ENCODE results near the gene TMEM204. TPM values are rescaled to one million over a fixed set of nuclear protein-coding genes. Genes with fewer than 3 reads are reported as not detected.

TMEM204 gene
- total RNA-seq, 2 donors from 2014 or later, result 35.1 to 42.2 TPM

GRCh38 chr16:1496464-1496863 lies 37.0 kb upstream of the TMEM204 start:
- H3K27ac ChIP-seq, result no peak overlapping the region
- TF ChIP-seq CTCF (IDR thresholded peaks at IDR 0.05), result no peak
- no peak overlapping the region for H3K4me3 ChIP-seq
- H3K27me3 ChIP-seq, result no peaks in the 10 kb centered on the region
- no peaks in the 10 kb centered on the region for H3K9me3 ChIP-seq
- no peak for DNase-seq (ENCODE audit: low spot score)
- peaks cover 58% of the 10 kb centered on the region for H3K36me3 ChIP-seq
- peaks cover 0 to 30% of the 10 kb centered on the region in 2 donors for H3K4me1 ChIP-seq

GRCh38 chr16:1497014-1497598 lies 36.4 kb upstream of the TMEM204 start:
- H3K36me3 ChIP-seq, result peaks cover 65% of the 10 kb centered on the region
- no peaks in the 10 kb centered on the region for H3K27me3 ChIP-seq
- no peak for DNase-seq (ENCODE audit: low spot score)
- no peak overlapping the region for H3K27ac ChIP-seq
- no peaks in the 10 kb centered on the region for H3K9me3 ChIP-seq
- H3K4me3 ChIP-seq, result no peak overlapping the region
- peaks cover 0 to 30% of the 10 kb centered on the region in 2 donors for H3K4me1 ChIP-seq
- no peak for TF ChIP-seq CTCF (IDR thresholded peaks at IDR 0.05)

DNA sequence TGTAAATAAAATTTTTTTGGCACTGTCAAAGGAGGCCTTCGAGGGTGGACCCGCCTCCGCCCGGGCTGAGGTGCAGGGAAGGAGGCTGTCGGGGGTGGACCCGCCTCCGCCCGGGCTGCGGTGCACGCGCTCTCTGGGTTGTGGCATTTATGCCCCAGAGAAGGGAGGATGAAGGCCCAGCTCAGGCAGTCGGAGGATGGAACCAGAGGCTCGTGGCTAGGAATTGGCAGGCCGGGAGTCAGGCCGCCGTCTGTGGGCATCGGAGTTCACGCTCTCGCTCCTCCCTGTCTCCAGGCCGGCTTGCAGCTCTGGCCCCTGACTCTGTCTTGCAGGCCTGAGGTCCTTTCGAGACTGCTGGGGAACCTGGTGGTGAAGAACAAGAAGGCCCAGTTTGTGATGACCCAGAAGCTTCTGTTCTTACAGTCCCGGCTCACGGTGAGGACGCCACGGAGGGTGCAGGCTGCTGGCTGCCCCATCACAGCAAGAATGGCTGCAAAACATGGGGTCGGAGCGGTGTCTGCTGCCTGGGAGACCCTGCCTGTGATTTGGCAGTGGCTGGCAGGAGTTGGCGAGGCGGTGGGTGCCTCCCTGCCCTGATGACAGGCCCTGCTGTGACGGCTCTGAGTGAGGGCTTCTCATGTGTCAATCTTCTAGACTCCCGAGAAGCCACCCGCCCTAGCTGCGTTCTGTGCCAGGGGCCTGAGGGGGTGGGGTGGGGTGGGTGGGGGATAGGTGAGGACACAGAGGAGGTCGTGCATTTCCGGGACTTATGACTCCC lies 34.4 kb upstream of the TMEM204 start:
- H3K9me3 ChIP-seq, result no peaks in the 10 kb centered on the region
- no peaks in the 10 kb centered on the region for H3K27me3 ChIP-seq
- peaks cover 84% of the 10 kb centered on the region for H3K36me3 ChIP-seq
- no peak overlapping the region for H3K27ac ChIP-seq
- TF ChIP-seq CTCF (IDR thresholded peaks at IDR 0.05), result no peak
- no peak overlapping the region for H3K4me3 ChIP-seq
- DNase-seq (ENCODE audit: low spot score), result no peak
- H3K4me1 ChIP-seq, result peaks cover 0 to 18% of the 10 kb centered on the region in 2 donors

DNA sequence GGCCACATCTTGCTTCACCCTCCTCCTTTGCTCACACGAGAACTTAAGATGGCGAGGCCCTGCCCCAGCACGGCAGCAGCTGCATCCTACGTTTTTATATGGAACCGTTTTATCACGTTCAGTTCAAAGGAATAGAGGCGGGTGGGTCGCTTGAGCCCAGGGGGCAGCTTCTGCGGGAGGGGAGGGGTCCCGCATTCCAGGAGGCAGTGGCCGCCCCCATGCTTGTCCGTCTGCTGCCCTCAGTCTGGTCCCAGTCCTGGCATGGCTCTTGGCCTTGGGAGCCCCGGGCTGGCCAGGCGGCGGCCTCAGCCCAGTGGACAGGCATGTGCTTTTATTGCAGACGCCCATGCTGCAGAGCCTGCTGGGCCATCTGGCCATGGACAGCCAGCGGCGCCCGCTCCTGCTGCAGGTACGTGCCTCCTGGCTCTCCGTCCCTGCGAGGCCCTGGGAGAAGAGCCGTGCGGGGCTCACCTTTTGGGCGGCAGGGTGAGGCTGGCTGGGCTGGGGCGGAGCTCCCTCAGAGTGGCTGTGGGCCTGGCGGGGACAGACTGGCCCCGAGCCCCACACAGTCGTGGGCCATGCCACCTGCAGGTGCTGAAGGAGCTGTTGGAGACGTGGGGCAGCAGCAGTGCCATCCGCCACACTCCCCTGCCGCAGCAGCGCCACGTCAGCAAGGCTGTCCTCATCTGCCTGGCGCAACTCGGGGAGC lies 33.6 kb upstream of the TMEM204 start:
- DNase-seq (ENCODE audit: low spot score), result no peak
- H3K27ac ChIP-seq, result no peak overlapping the region
- no peaks in the 10 kb centered on the region for H3K9me3 ChIP-seq
- H3K36me3 ChIP-seq, result peaks cover 84% of the 10 kb centered on the region
- H3K4me3 ChIP-seq, result no peak overlapping the region
- H3K4me1 ChIP-seq, result peaks cover 0 to 10% of the 10 kb centered on the region in 2 donors
- no peak for TF ChIP-seq CTCF (IDR thresholded peaks at IDR 0.05)
- H3K27me3 ChIP-seq, result no peaks in the 10 kb centered on the region

- Histone ChIP-seq H3K4me1 (peaks cover 0 to 3% of the 10 kb centered on the region in 2 donors), H3K4me3 (no peak overlapping the region), H3K27ac (no peak overlapping the region), H3K36me3 (peaks cover 82% of the 10 kb centered on the region), H3K9me3 (no peaks in the 10 kb centered on the region), H3K27me3 (no peaks in the 10 kb centered on the region)
- TF ChIP-seq CTCF (IDR thresholded peaks at IDR 0.05), result no peak
- DNase-seq (ENCODE audit: low spot score), result no peak
These were observed 32.9 kb upstream of the TMEM204 start for GRCh38 chr16:1500465-1501150.

Data from right atrium auricular region (tissue), 2 donors.